ENCODE results near the gene DLG1.

Gene DLG1

DNA sequence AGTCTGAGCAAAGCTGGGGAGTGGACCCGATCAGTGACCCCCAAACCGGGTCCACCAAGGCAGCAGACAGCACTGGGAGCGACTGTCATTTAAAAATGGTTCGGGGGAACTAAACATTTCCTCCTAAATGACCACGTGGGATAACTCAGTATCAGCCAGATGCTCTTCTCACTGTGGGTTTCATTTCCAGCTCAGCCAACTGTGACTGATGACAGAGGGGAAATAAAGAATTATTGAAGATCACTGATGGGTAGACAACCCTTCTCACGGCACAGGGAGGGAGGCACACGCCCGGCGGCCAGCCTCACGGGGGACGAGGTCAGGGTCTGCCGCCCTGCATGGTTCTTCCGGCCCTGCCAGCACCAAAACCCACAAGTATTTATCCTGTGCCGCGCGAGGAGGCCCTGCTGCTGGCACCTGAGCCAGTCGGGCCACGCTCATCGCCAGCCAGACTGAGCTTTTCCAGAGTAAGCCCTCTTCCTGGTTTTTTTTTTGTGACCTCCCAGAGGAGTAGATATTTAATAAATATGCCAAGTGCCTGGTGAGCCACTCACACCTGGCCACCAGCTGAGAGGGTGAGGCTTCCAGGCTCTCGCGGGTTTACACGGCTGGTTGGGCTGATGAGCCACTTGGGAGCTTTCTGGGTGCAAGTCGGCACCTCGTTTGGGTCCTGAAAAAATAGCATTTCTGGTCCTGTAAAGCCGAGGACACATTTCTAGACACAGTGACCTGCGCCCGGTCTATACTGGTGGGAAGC, 275.0 kb downstream of the DLG1 start:
- 0 out of 2 replicates have a peak overlapping the region, but pooled peaks have one; percentile 3 for H3K4me3 ChIP-seq (ENCODE audit: low read length)
- H3K27me3 ChIP-seq (replicated peaks; ENCODE audit: insufficient read depth, low read length), result no peaks in the 10 kb centered on the region
- no peaks in the 10 kb centered on the region for H3K79me2 ChIP-seq (ENCODE audit: low read length)
- peak; percentile 46 for DNase-seq
- no peaks in the 10 kb centered on the region for H4K20me1 ChIP-seq (ENCODE audit: insufficient read depth, low read length)
- peak overlapping the region; percentile 6; the same call in 1 of the 2 replicates for H3K9ac ChIP-seq (ENCODE audit: low read length)
- no peaks in the 10 kb centered on the region for H3K9me3 ChIP-seq (replicated peaks; ENCODE audit: insufficient read depth, low read length)
- H2AFZ ChIP-seq (ENCODE audit: low read length), result peak overlapping the region; percentile 47
- no peaks in the 10 kb centered on the region for H3K36me3 ChIP-seq (replicated peaks; ENCODE audit: insufficient read depth, low read length)
- H3F3A ChIP-seq (ENCODE audit: insufficient read depth, low read length), result no peaks in the 10 kb centered on the region
- peak overlapping the region; percentile 47 for H3K4me2 ChIP-seq (ENCODE audit: low read depth, low read length)
- H3K9me2 ChIP-seq (replicated peaks; ENCODE audit: insufficient read depth, low read length), result no peaks in the 10 kb centered on the region
- H3K27ac ChIP-seq (ENCODE audit: low read length), result no peak overlapping the region
- TF ChIP-seq, protein P1, sequence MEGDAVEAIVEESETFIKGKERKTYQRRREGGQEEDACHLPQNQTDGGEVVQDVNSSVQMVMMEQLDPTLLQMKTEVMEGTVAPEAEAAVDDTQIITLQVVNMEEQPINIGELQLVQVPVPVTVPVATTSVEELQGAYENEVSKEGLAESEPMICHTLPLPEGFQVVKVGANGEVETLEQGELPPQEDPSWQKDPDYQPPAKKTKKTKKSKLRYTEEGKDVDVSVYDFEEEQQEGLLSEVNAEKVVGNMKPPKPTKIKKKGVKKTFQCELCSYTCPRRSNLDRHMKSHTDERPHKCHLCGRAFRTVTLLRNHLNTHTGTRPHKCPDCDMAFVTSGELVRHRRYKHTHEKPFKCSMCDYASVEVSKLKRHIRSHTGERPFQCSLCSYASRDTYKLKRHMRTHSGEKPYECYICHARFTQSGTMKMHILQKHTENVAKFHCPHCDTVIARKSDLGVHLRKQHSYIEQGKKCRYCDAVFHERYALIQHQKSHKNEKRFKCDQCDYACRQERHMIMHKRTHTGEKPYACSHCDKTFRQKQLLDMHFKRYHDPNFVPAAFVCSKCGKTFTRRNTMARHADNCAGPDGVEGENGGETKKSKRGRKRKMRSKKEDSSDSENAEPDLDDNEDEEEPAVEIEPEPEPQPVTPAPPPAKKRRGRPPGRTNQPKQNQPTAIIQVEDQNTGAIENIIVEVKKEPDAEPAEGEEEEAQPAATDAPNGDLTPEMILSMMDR (IDR thresholded peaks at IDR 0.05; ENCODE audit: low read length), result no peak
- TF ChIP-seq EZH2 (optimal IDR thresholded peaks at IDR 0.05; ENCODE audit: low read depth, low read length), result no peak
- no peak for TF ChIP-seq EZH2phosphoT487 (IDR thresholded peaks at IDR 0.05; ENCODE audit: low read length)
- H3K4me1 ChIP-seq (ENCODE audit: low read length), result peaks cover 11% of the 10 kb centered on the region; the same call in 1 of the 2 replicates

DNA sequence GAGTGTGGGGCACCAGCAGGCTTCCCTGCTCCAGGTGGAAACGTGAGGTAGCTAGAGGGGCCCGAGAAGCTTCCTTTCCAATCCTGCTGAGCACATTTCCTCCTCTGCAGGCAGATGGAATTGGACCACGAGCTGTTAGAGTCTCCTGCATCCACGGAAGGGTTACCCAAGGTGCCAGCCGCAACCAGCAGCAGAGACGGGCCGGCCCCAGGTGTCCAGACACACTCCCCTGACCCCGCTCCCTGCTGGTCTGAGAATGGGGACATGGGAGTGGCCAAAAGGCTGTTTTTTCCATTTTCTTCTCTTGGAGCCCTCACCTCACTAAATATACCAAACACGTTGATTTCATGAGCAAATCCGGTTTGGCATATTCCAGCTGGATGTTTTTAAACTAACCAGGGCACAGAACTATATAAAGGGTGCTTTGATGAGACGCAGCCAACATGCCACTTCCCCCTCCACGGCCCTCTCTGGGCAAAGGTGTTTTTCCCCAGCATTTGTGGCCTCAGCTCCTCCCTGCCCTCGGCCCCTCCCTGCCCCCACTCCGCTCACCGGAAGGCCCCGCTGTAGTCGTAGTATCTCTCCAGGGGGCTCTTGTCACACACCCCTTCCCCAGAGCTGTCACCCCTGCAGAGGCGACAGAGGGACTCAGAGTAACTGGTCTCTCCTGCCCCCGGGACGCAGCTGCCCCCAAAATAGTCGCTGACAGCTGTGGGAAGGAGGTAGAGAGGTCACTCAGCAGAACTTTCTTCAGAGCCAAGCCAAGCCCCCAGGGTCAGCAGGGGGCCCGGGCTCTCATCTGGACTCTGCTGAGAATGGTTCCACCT, 275.8 kb downstream of the DLG1 start:
- Histone ChIP-seq H2AFZ (ENCODE audit: low read length) (peak overlapping the region; percentile 47; the same call in 1 of the 2 replicates), H3K36me3 (replicated peaks; ENCODE audit: insufficient read depth, low read length) (no peaks in the 10 kb centered on the region), H3K79me2 (ENCODE audit: low read length) (no peaks in the 10 kb centered on the region), H3K4me3 (ENCODE audit: low read length) (no peak overlapping the region), H3K27ac (ENCODE audit: low read length) (no peak overlapping the region), H4K20me1 (ENCODE audit: insufficient read depth, low read length) (no peaks in the 10 kb centered on the region), H3K27me3 (replicated peaks; ENCODE audit: insufficient read depth, low read length) (no peaks in the 10 kb centered on the region), H3F3A (ENCODE audit: insufficient read depth, low read length) (no peaks in the 10 kb centered on the region), H3K4me1 (ENCODE audit: low read length) (peaks cover 11% of the 10 kb centered on the region; the same call in 1 of the 2 replicates), H3K9me2 (replicated peaks; ENCODE audit: insufficient read depth, low read length) (no peaks in the 10 kb centered on the region), H3K9ac (ENCODE audit: low read length) (peak overlapping the region; percentile 6; the same call in 1 of the 2 replicates), H3K9me3 (replicated peaks; ENCODE audit: insufficient read depth, low read length) (no peaks in the 10 kb centered on the region), H3K4me2 (ENCODE audit: low read depth, low read length) (peak overlapping the region; percentile 47; the same call in 1 of the 2 replicates)
- no peak for DNase-seq
- TF ChIP-seq EZH2 (optimal IDR thresholded peaks at IDR 0.05; ENCODE audit: low read depth, low read length), result no peak
- TF ChIP-seq EZH2phosphoT487 (IDR thresholded peaks at IDR 0.05; ENCODE audit: low read length), result no peak
- TF ChIP-seq, protein P1 (IDR thresholded peaks at IDR 0.05; ENCODE audit: low read length), result no peak

DNA sequence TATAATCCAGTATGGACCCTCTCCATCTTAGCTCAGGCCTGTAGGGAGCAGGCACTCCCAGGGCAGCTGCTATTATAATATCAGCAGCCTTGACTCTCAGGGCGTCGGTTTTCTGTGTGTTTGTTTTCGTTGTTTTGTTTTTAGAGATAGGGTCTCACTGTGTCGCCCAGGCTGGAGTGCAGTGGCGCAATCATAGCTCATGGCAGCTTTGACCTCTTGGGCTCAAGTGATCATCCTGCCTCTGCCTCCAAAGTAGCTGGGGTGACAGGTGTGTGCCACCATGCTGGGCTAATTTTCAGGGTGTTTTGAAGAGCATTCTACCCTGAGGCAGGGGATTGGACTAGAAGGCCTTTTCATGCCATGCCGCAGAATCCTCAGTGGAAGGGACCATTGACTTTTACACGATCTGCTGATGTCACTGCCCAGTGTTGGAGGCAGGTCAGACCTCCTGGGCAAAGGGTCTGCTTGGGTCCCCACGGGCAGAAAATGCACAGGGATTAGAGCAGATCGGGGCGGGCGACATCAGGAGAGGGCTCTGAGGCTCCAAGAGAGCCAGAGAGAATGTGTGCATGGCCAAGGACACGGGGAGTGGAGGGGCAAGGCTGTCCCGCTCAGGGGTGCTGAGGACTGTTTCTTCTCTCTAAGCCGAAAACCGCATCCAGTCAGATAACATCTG, 276.5 kb downstream of the DLG1 start:
- DNase-seq, result no peak
- Histone ChIP-seq H3K27ac (ENCODE audit: low read length) (no peak overlapping the region), H3K79me2 (ENCODE audit: low read length) (no peaks in the 10 kb centered on the region), H3K9me2 (replicated peaks; ENCODE audit: insufficient read depth, low read length) (no peaks in the 10 kb centered on the region), H3K9ac (ENCODE audit: low read length) (no peak overlapping the region), H3F3A (ENCODE audit: insufficient read depth, low read length) (no peaks in the 10 kb centered on the region), H3K4me1 (ENCODE audit: low read length) (peaks cover 11% of the 10 kb centered on the region; the same call in 1 of the 2 replicates), H3K9me3 (replicated peaks; ENCODE audit: insufficient read depth, low read length) (no peaks in the 10 kb centered on the region), H3K36me3 (replicated peaks; ENCODE audit: insufficient read depth, low read length) (no peaks in the 10 kb centered on the region), H3K27me3 (replicated peaks; ENCODE audit: insufficient read depth, low read length) (no peaks in the 10 kb centered on the region), H3K4me2 (ENCODE audit: low read depth, low read length) (no peak overlapping the region), H3K4me3 (ENCODE audit: low read length) (no peak overlapping the region), H2AFZ (ENCODE audit: low read length) (no peak overlapping the region), H4K20me1 (ENCODE audit: insufficient read depth, low read length) (no peaks in the 10 kb centered on the region)
- TF ChIP-seq EZH2 (optimal IDR thresholded peaks at IDR 0.05; ENCODE audit: low read depth, low read length) (no peak), EZH2phosphoT487 (IDR thresholded peaks at IDR 0.05; ENCODE audit: low read length) (no peak)
- TF ChIP-seq, protein P1 (IDR thresholded peaks at IDR 0.05; ENCODE audit: low read length), result no peak

Data from MM.1S (cell line).